H1 (cell line): Measurements from ENCODE around the gene ANKRD17. TPM values are rescaled to one million over a fixed set of nuclear protein-coding genes. Genes with fewer than 3 reads are reported as not detected.

Experiments used
- CTCF ChIA-PET: fragments of 300-600 bp; sonication (Branson Sonifier 250); formaldehyde crosslinking; loops from one replicate; lab custom pipeline; 2021; ENCODE audit not compliant: partially characterized antibody; lab: Charles Lee
- POLR2A ChIA-PET: fragments of 300-600 bp; sonication (Branson Sonifier 250); formaldehyde crosslinking; loops from one replicate; lab custom pipeline; 2021; ENCODE audit warnings: inconsistent platforms; ENCODE audit not compliant: partially characterized antibody; lab: Charles Lee
- DNase-seq, 2 experiments: peaks; one replicate each; pipeline versions ENCODE4 v3.0.0 to v3.0.0-alpha.2; 2010 to 2022; ENCODE audit warnings: low spot score in 2 of 2, low read depth in 1 of 2, mixed read lengths in 1 of 2
- FAIRE-seq: peaks from 2 replicates; lab custom pipeline; 2011; peaks lifted over from hg19 to GRCh38; lab: Jason Lieb, UNC
- H2AFZ ChIP-seq: 2 replicates; pipeline ENCODE4 v1.8.1; 2012; ENCODE audit warnings: low read length, inconsistent platforms
- H2AK5ac ChIP-seq: 2 replicates; pipeline ENCODE4 v1.6.1; 2013; ENCODE audit warnings: low read depth, low read length
- H2BK120ac ChIP-seq: replicated peaks from 2 replicates; pipeline ENCODE3; 2013; ENCODE audit warnings: low read depth, low read length, inconsistent platforms
- H2BK12ac ChIP-seq: 2 replicates; pipeline ENCODE4 v1.6.1; 2013; ENCODE audit warnings: low read depth, low read length
- H2BK15ac ChIP-seq: 2 replicates; pipeline ENCODE4 v1.6.1; 2013; ENCODE audit warnings: low read length
- H2BK20ac ChIP-seq: 2 replicates; pipeline ENCODE4 v1.6.1; 2013; ENCODE audit warnings: low read length
- H2BK5ac ChIP-seq: 2 replicates; pipeline ENCODE4 v1.6.1; 2013; ENCODE audit warnings: low read depth, low read length
- H3K14ac ChIP-seq: 2 replicates; pipeline ENCODE4 v1.6.1; 2013; ENCODE audit warnings: inconsistent platforms; ENCODE audit not compliant: insufficient read length
- H3K18ac ChIP-seq: 2 replicates; pipeline ENCODE4 v1.6.1; 2013; ENCODE audit warnings: low read length; ENCODE audit errors: extremely low read depth
- H3K23ac ChIP-seq: 2 replicates; pipeline ENCODE4 v1.6.1; 2013; ENCODE audit warnings: inconsistent platforms; ENCODE audit not compliant: insufficient read length
- H3K23me2 ChIP-seq: 2 replicates; pipeline ENCODE4 v1.6.1; 2013; ENCODE audit warnings: low read depth, low read length
- H3K27ac ChIP-seq: 2 replicates; pipeline ENCODE4 v1.6.1; 2011; ENCODE audit warnings: low read depth, low read length, inconsistent platforms
- H3K27me3 ChIP-seq, 4 experiments: replicated peaks in 1 of 4; 1 replicate in 1 of 4; 2 replicates in 3 of 4; pipeline versions ENCODE4 v1.6.1 to v1.8.1; 2011 to 2013; ENCODE audit warnings: low read length in 3 of 4, mild to moderate bottlenecking in 3 of 4, inconsistent platforms in 2 of 4, mixed read lengths in 2 of 4, moderate library complexity in 1 of 4; ENCODE audit not compliant: control insufficient read depth in 3 of 4, insufficient read depth in 3 of 4; ENCODE audit errors: extremely low read depth in 1 of 4
- H3K36me3 ChIP-seq, 4 experiments: 2 replicates each; pipeline versions ENCODE4 v1.6.1 to v1.8.1; 2011 to 2013; ENCODE audit warnings: mild to moderate bottlenecking in 4 of 4, low read length in 3 of 4, moderate library complexity in 2 of 4, control low read depth in 1 of 4, inconsistent platforms in 1 of 4; ENCODE audit not compliant: insufficient read depth in 4 of 4, control insufficient read depth in 2 of 4
- H3K4ac ChIP-seq: replicated peaks from 2 replicates; pipeline ENCODE3; 2013; ENCODE audit warnings: low read length, low read depth, mixed read lengths, inconsistent platforms; ENCODE audit not compliant: insufficient read length
- H3K4me1 ChIP-seq, 4 experiments: replicated peaks in 1 of 4; 1 replicate in 1 of 4; 2 replicates in 3 of 4; pipeline versions ENCODE4 v1.6.1 to v1.8.1; 2011 to 2013; ENCODE audit warnings: low read length in 3 of 4, inconsistent platforms in 2 of 4, mixed read lengths in 1 of 4; ENCODE audit not compliant: insufficient read depth in 4 of 4, control insufficient read depth in 3 of 4
- H3K4me2 ChIP-seq, 2 experiments: 2 replicates each; pipeline versions ENCODE4 v1.6.1 to v1.8.1; 2011 to 2013; ENCODE audit warnings: low read depth in 2 of 2, low read length in 2 of 2, control low read depth in 1 of 2, inconsistent platforms in 1 of 2, mild to moderate bottlenecking in 1 of 2; ENCODE audit not compliant: insufficient read depth in 1 of 2
- H3K4me3 ChIP-seq, 4 experiments: fragments of 200-600, 300-600 bp in 1 of 4; sonication (generic), shearing (Covaris generic), sonication (Bioruptor Twin) in 1 of 4; 2 replicates each; pipeline versions ENCODE4 v1.5.1 to v1.8.1; 2011 to 2016; ENCODE audit warnings: low read length in 4 of 4, low read depth in 3 of 4, control low read depth in 2 of 4, inconsistent platforms in 2 of 4, mild to moderate bottlenecking in 2 of 4, mixed read lengths in 1 of 4, moderate library complexity in 1 of 4; ENCODE audit not compliant: insufficient read depth in 2 of 4; ENCODE audit errors: extremely low read depth in 1 of 4
- H3K56ac ChIP-seq: replicated peaks from 2 replicates; pipeline ENCODE3; 2013; ENCODE audit warnings: low read depth, mild to moderate bottlenecking, mixed read lengths, low read length, inconsistent platforms; ENCODE audit not compliant: insufficient read length
- H3K79me1 ChIP-seq: 2 replicates; pipeline ENCODE4 v1.6.1; 2013; ENCODE audit warnings: low read depth, low read length, control low read depth
- H3K79me2 ChIP-seq, 2 experiments: 2 replicates each; pipeline versions ENCODE4 v1.6.1 to v1.8.1; 2012 to 2013; ENCODE audit warnings: low read length in 2 of 2, mild to moderate bottlenecking in 2 of 2, inconsistent platforms in 1 of 2; ENCODE audit not compliant: insufficient read depth in 2 of 2, control insufficient read depth in 1 of 2
- H3K9ac ChIP-seq, 4 experiments: replicated peaks in 1 of 4; 1 replicate in 1 of 4; 2 replicates in 3 of 4; pipeline versions ENCODE4 v1.6.1 to v1.8.1; 2011 to 2013; ENCODE audit warnings: low read depth in 3 of 4, low read length in 3 of 4, control low read depth in 2 of 4, mild to moderate bottlenecking in 2 of 4, moderate library complexity in 2 of 4, inconsistent platforms in 1 of 4; ENCODE audit errors: extremely low read depth in 1 of 4
- H3K9me3 ChIP-seq, 2 experiments: 2 replicates each; pipeline versions ENCODE4 v1.6.1 to v1.8.1; 2012 to 2013; ENCODE audit warnings: mild to moderate bottlenecking in 2 of 2, moderate library complexity in 2 of 2, control low read depth in 1 of 2, inconsistent platforms in 1 of 2, low read depth in 1 of 2, low read length in 1 of 2, mixed read lengths in 1 of 2; ENCODE audit not compliant: insufficient read depth in 2 of 2
- H4K20me1 ChIP-seq, 2 experiments: replicated peaks in 1 of 2; 2 replicates each; pipeline versions ENCODE3 to v1.8.1; 2011 to 2013; ENCODE audit warnings: inconsistent platforms in 2 of 2, low read length in 2 of 2, mild to moderate bottlenecking in 1 of 2; ENCODE audit not compliant: insufficient read depth in 2 of 2, control insufficient read depth in 1 of 2
- H4K5ac ChIP-seq: 2 replicates; pipeline ENCODE4 v1.6.1; 2013; ENCODE audit warnings: low read length, low read depth, mixed read lengths, inconsistent platforms; ENCODE audit not compliant: insufficient read length
- H4K8ac ChIP-seq: 2 replicates; pipeline ENCODE4 v1.8.0; 2013; ENCODE audit warnings: mild to moderate bottlenecking, moderate library complexity, low read length, inconsistent platforms; ENCODE audit not compliant: insufficient read depth; ENCODE audit errors: extremely low read depth
- H4K91ac ChIP-seq: replicated peaks from 2 replicates; pipeline ENCODE3; 2013; ENCODE audit warnings: low read length, mixed read lengths, inconsistent platforms; ENCODE audit not compliant: insufficient read length
- KDM5A ChIP-seq: fragments of 200-600 bp; IDR thresholded peaks from 2 replicates; pipeline ENCODE4 v1.7.1; 2012; ENCODE audit warnings: mild to moderate bottlenecking, low read length, inconsistent platforms, mixed read lengths
- POLR2A ChIP-seq, 2 experiments: IDR thresholded peaks; 1 replicate in 1 of 2; 2 replicates in 1 of 2; pipeline ENCODE4 v1.6.1; 2011; ENCODE audit warnings: low read depth in 2 of 2, low read length in 2 of 2, mild to moderate bottlenecking in 2 of 2; ENCODE audit errors: control extremely low read depth in 1 of 2
- POLR2AphosphoS5 ChIP-seq: IDR thresholded peaks from 2 replicates; pipeline ENCODE4 v1.6.1; 2011; ENCODE audit warnings: low read depth, low read length
- WGBS, 2 experiments: shearing (Covaris generic) in 1 of 2; methylation state at CpG; one replicate each; pipeline versions ENCODE4 v1.1.6 to v1.1.7; 2013 to 2015; ENCODE audit warnings: low lambda C conversion rate in 2 of 2, mixed read lengths in 2 of 2, inconsistent platforms in 1 of 2, low coverage in 1 of 2, missing lambda C conversion rate in 1 of 2; ENCODE audit not compliant: insufficient replicate concordance in 2 of 2, insufficient coverage in 1 of 2, insufficient read length in 1 of 2; ENCODE audit errors: extremely low coverage in 1 of 2, missing lambda C conversion rate in 1 of 2; 5-methylcytosine and 5-hydroxymethylcytosine counted together
- polyA plus RNA-seq, 7 experiments: library from polyadenylated mRNA; depleted of rRNA in 3 of 7; stranded (reverse) in 5 of 7; unstranded in 2 of 7; fragments of >200 nt in 5 of 7; fragments of 200-250 nt in 2 of 7; gene quantifications; 1 replicate in 5 of 7; 2 replicates in 1 of 7; 4 replicates in 1 of 7; pipeline versions ENCODE4 v1.2.1 to v1.2.3, GENCODE V29; 2011 to 2013; ENCODE audit warnings: missing spikeins in 2 of 7, mixed read lengths in 2 of 7
- total RNA-seq: library from RNA; stranded (reverse); fragmentation: NEBNext Ultra II Directional; extraction: Animal tissue kit (Norgen Biotek cat#: 25700); gene quantifications from 2 replicates; pipeline ENCODE4 v1.2.1, GENCODE V29; 2021

Gene ANKRD17
- total and polyA plus RNA-seq, 2 of the 8 experiments (the other 6 are each of a cell fraction or from before 2014, with no cell fraction given), result 42.4 to 93.7 TPM

DNA sequence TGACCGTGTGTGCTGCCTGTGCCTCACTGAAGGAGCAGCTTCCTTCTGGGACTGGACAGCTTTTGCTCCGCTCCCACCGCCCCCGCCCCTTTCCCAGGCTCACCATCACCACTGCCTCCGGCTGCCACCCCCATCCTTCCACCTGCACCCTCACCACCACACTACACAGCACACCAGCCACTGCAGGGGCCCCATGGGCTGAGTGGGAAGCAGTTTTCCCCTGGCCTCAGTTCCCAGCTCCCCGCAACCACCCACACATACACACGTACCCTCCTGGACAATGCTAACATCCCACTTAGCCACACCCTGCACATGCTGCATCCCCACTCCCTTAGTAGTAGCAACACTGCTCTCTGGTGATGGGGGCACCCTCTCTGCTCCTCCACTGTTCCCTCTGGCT lies 159.5 kb downstream of the ANKRD17 start:
- ChIA-PET POLR2A (no interaction called here), CTCF (interaction anchor here (0.6 kb wide), 1 partner anchor 30 kb away, joined by 5 read pairs; no protein-coding TSS in a partner anchor)
- Histone ChIP-seq H3K4me3 (no peak overlapping the region), H3K79me2 (no peaks in the 10 kb centered on the region), H3K23ac (no peak overlapping the region), H2BK15ac (no peak overlapping the region), H3K36me3 (peaks cover 4 to 75% (median 40%) of the 10 kb centered on the region in 4 experiments; a peak in 7 of 8 replicates), H3K27me3 (no peaks in the 10 kb centered on the region), H4K91ac (no peak overlapping the region), H3K27ac (no peak overlapping the region), H4K5ac (no peak overlapping the region), H2AK5ac (no peak overlapping the region), H2AFZ (no peak overlapping the region), H3K56ac (no peak overlapping the region), H3K4me2 (no peak overlapping the region), H3K9ac (no peak overlapping the region), H3K4ac (no peak overlapping the region), H3K18ac (no peak overlapping the region), H3K23me2 (no peaks in the 10 kb centered on the region), H2BK5ac (no peak overlapping the region; the same call in 1 of the 2 replicates), H2BK20ac (no peak overlapping the region), H4K20me1 (peaks cover 0 to 5% of the 10 kb centered on the region in 2 experiments), H2BK12ac (no peak overlapping the region), H3K79me1 (no peaks in the 10 kb centered on the region), H3K14ac (no peak overlapping the region), H3K4me1 (no peaks in the 10 kb centered on the region), H2BK120ac (no peak overlapping the region), H4K8ac (no peak overlapping the region), H3K9me3 (no peaks in the 10 kb centered on the region)
- FAIRE-seq, result no peak
- TF ChIP-seq POLR2AphosphoS5, result peak; percentile 10; the same call in 1 of the 2 replicates
- TF ChIP-seq KDM5A, result no peak
- TF ChIP-seq POLR2A (IDR thresholded peaks at IDR 0.05; ENCODE audit: control extremely low read depth in 1 of 2, low read depth in 2 of 2, low read length in 2 of 2), result peak in 1 of 2 experiments; percentile 30; a peak in 1 of 3 replicates
- 88% methylated on average over 4 of the region's 7 CpGs; no CpG with 5 or more reads in 1 of the 2 experiments for WGBS, 2 experiments
- DNase-seq, result no peak
